Endodermal cell (in vitro differentiated cells): ENCODE results near the gene BAHD1. TPM values are rescaled to one million over a fixed set of nuclear protein-coding genes. Genes with fewer than 3 reads are reported as not detected.

Experiments used
- DNase-seq: peaks from one replicate; pipeline ENCODE4 v3.0.0-alpha.2; 2017
- H3K27ac ChIP-seq: 2 replicates; pipeline ENCODE4 v1.5.1; 2013; ENCODE audit warnings: mild to moderate bottlenecking, low read depth, low read length, moderate library complexity
- H3K27me3 ChIP-seq: 2 replicates; pipeline ENCODE4 v1.6.1; 2013; ENCODE audit warnings: mild to moderate bottlenecking, low read length, moderate library complexity; ENCODE audit not compliant: insufficient read depth, control insufficient read depth, poor library complexity, severe bottlenecking
- H3K36me3 ChIP-seq: 2 replicates; pipeline ENCODE4 v1.7.0; 2013; ENCODE audit warnings: mild to moderate bottlenecking, low read length, moderate library complexity; ENCODE audit not compliant: control insufficient read depth, insufficient read depth
- H3K4me1 ChIP-seq: one replicate; pipeline ENCODE4 v1.7.0; 2013; ENCODE audit warnings: low read length; ENCODE audit not compliant: control insufficient read depth, insufficient read depth
- H3K4me3 ChIP-seq: 2 replicates; pipeline ENCODE4 v1.5.1; 2013; ENCODE audit warnings: mild to moderate bottlenecking, low read length, moderate library complexity
- H3K9ac ChIP-seq: 2 replicates; pipeline ENCODE4 v1.6.1; 2013; ENCODE audit warnings: mild to moderate bottlenecking, low read length, moderate library complexity; ENCODE audit not compliant: poor library complexity, severe bottlenecking; ENCODE audit errors: extremely low read depth
- H3K9me3 ChIP-seq: 2 replicates; pipeline ENCODE4 v1.6.1; 2013; ENCODE audit warnings: mild to moderate bottlenecking, low read length, moderate library complexity; ENCODE audit not compliant: control insufficient read depth
- H3K27ac Mint-ChIP-seq: 2 replicates; pipeline ENCODE4 v1.8.0; 2020; ENCODE audit warnings: mixed read lengths
- H3K27me3 Mint-ChIP-seq: 2 replicates; pipeline ENCODE4 v1.8.0; 2021; ENCODE audit warnings: mild to moderate bottlenecking, mixed read lengths; ENCODE audit not compliant: insufficient read depth
- H3K36me3 Mint-ChIP-seq: 2 replicates; pipeline ENCODE4 v1.8.0; 2020; ENCODE audit warnings: low read depth, mixed read lengths
- H3K4me1 Mint-ChIP-seq: 2 replicates; pipeline ENCODE4 v1.8.0; 2020; ENCODE audit warnings: mixed read lengths
- H3K4me3 Mint-ChIP-seq: 2 replicates; pipeline ENCODE4 v1.8.0; 2020; ENCODE audit warnings: mild to moderate bottlenecking, moderate library complexity, mixed read lengths
- H3K9me3 Mint-ChIP-seq: 2 replicates; pipeline ENCODE4 v1.8.0; 2020; ENCODE audit warnings: mild to moderate bottlenecking, mixed read lengths
- WGBS, 2 experiments: methylation state at CpG; one replicate each; pipeline versions ENCODE4 v1.1.5 to v1.1.7; 2013; ENCODE audit warnings: missing lambda C conversion rate in 2 of 2, mixed read lengths in 1 of 2; ENCODE audit not compliant: insufficient coverage in 1 of 2, insufficient read length in 1 of 2; 5-methylcytosine and 5-hydroxymethylcytosine counted together
- total RNA-seq, 2 donors: library from RNA; stranded (reverse); fragmentation: NEBNext Ultra II Directional in 1 of 2; extraction: Animal tissue kit (Norgen Biotek cat#: 25700) in 1 of 2; gene quantifications; 2 replicates in 1 of 2; 3 replicates in 1 of 2; pipeline ENCODE4 v1.2.1, GENCODE V29; 2021
- TF ChIP-seq, protein P1 (sequence below): fragments of 200-600 bp; sonication (generic); conservative IDR thresholded peaks from 2 replicates; pipeline ENCODE4 v1.5.0; 2021; ENCODE audit warnings: antibody characterized with exemption, mild to moderate bottlenecking

BAHD1 gene
- total RNA-seq, 2 donors from 2014 or later = 23.5 to 30.1 TPM

GRCh38 chr15:40441565-40442531 lies 1.1 kb downstream of the BAHD1 start:
- Mint-ChIP-seq H3K4me1 (peaks cover 57% of the 10 kb centered on the region), H3K27me3 (peaks cover 14% of the 10 kb centered on the region), H3K9me3 (no peaks in the 10 kb centered on the region), H3K27ac (peak overlapping the region; percentile 70), H3K4me3 (peak overlapping the region; percentile 85), H3K36me3 (no peaks in the 10 kb centered on the region)
- Histone ChIP-seq H3K4me3 (peak overlapping the region; percentile 79), H3K36me3 (no peaks in the 10 kb centered on the region), H3K9me3 (no peaks in the 10 kb centered on the region), H3K4me1 (peaks cover 18% of the 10 kb centered on the region), H3K27me3 (peaks cover 16% of the 10 kb centered on the region), H3K27ac (peak overlapping the region; percentile 38), H3K9ac (peak overlapping the region; percentile 51)
- TF ChIP-seq, protein P1, sequence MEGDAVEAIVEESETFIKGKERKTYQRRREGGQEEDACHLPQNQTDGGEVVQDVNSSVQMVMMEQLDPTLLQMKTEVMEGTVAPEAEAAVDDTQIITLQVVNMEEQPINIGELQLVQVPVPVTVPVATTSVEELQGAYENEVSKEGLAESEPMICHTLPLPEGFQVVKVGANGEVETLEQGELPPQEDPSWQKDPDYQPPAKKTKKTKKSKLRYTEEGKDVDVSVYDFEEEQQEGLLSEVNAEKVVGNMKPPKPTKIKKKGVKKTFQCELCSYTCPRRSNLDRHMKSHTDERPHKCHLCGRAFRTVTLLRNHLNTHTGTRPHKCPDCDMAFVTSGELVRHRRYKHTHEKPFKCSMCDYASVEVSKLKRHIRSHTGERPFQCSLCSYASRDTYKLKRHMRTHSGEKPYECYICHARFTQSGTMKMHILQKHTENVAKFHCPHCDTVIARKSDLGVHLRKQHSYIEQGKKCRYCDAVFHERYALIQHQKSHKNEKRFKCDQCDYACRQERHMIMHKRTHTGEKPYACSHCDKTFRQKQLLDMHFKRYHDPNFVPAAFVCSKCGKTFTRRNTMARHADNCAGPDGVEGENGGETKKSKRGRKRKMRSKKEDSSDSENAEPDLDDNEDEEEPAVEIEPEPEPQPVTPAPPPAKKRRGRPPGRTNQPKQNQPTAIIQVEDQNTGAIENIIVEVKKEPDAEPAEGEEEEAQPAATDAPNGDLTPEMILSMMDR = peak; percentile 41
- DNase-seq = peak; percentile 72
- WGBS, 2 experiments = 0 to 2% methylated on average over 23 to 119 of the region's 119 CpGs

DNA sequence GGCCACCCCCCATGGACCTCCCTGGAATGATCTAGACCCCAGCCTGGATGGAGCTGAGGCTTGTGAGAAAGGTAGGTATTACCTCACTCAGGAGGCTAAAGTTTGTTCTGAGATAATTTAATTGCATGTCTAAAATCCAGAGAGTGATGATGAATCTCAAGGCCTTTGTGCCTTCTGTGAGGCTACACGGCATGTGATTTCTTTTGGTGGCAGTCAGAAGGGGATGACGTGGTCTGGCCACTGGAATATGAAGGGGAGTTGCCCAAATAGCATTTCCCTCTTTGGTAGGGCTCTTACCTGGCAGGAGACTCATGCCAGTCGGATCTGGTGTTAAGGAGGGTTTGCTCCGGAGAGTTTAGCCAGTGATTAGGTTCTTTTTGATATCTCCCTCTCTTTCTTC lies 2.5 kb downstream of the BAHD1 start:
- WGBS, 2 experiments = 79 to 100% methylated on average over 1 to 4 of the region's 4 CpGs
- peaks cover 45% of the 10 kb centered on the region for H3K4me1 Mint-ChIP-seq
- Histone ChIP-seq H3K27ac (no peak overlapping the region), H3K27me3 (peaks cover 2% of the 10 kb centered on the region), H3K4me1 (peaks cover 12% of the 10 kb centered on the region), H3K9ac (no peak overlapping the region), H3K4me3 (peak overlapping the region; percentile 79), H3K9me3 (no peaks in the 10 kb centered on the region), H3K36me3 (no peaks in the 10 kb centered on the region)
- no peak overlapping the region for H3K27ac Mint-ChIP-seq
- H3K9me3 Mint-ChIP-seq = no peaks in the 10 kb centered on the region
- H3K36me3 Mint-ChIP-seq = peaks cover 5% of the 10 kb centered on the region
- DNase-seq = no peak
- TF ChIP-seq, protein P1 = no peak
- H3K4me3 Mint-ChIP-seq = peak overlapping the region; percentile 85
- H3K27me3 Mint-ChIP-seq = peaks cover 4% of the 10 kb centered on the region

GRCh38 chr15:40443846-40444245 lies 3.1 kb downstream of the BAHD1 start:
- Histone ChIP-seq H3K4me1 (peaks cover 12% of the 10 kb centered on the region), H3K27ac (no peak overlapping the region), H3K4me3 (peak overlapping the region; percentile 79), H3K9ac (no peak overlapping the region), H3K27me3 (no peaks in the 10 kb centered on the region), H3K9me3 (no peaks in the 10 kb centered on the region), H3K36me3 (no peaks in the 10 kb centered on the region)
- H3K4me3 Mint-ChIP-seq = peak overlapping the region; percentile 85
- peaks cover 39% of the 10 kb centered on the region for H3K4me1 Mint-ChIP-seq
- TF ChIP-seq, protein P1 = no peak
- H3K27ac Mint-ChIP-seq = no peak overlapping the region
- WGBS, 2 experiments = 89 to 93% methylated on average over 3 of the region's 3 CpGs
- H3K9me3 Mint-ChIP-seq = no peaks in the 10 kb centered on the region
- no peak for DNase-seq
- no peaks in the 10 kb centered on the region for H3K27me3 Mint-ChIP-seq
- H3K36me3 Mint-ChIP-seq = peaks cover 7% of the 10 kb centered on the region
